GM18505 (cell line): Measurements from ENCODE around the gene WDFY3.
"Not testable (repeated sequence)": the region's sequence is repeated elsewhere in the genome, so short reads cannot be mapped to it uniquely, and the experiment has no call there.

Source experiments
- ATAC-seq: cut with Tn5 transposase; IDR thresholded peaks from one replicate; pipeline ENCODE4 v1.9.1; 2021; ENCODE audit not compliant: unreplicated experiment
- POLR2A ChIP-seq: IDR thresholded peaks from 4 replicates; pipeline ENCODE4 v1.6.1; 2011; ENCODE audit warnings: borderline replicate concordance; ENCODE audit not compliant: insufficient read depth, insufficient read length; ENCODE audit errors: extremely low read depth

WDFY3 gene

DNA sequence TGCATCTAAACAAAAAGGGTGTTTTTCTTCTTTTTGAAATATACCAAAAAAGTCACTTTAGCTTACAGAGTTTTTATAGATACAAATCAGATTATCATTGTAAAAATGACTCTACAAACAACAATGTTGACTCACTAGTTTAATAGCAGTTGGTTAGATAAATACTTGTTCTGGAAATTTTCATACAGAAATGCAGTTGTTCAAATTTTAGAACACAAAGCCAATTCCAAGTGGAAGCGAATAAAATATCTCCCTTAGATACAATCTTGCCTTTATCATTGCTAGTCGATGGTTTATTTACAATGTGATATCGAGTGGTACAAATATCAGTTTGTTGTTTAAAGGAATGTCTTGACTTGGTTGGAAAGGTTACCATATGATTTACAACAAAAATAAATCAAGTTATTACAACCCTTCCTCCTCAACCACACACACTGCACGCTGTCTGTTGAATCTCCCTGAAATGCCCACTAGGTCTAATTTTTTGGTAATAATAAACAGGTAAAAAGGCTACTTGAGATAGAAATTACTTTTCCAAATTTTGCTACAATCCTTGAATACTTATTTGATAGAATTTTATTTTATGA, 268.8 kb downstream of the WDFY3 start:
- TF ChIP-seq POLR2A: no peak
- no peak for ATAC-seq

DNA sequence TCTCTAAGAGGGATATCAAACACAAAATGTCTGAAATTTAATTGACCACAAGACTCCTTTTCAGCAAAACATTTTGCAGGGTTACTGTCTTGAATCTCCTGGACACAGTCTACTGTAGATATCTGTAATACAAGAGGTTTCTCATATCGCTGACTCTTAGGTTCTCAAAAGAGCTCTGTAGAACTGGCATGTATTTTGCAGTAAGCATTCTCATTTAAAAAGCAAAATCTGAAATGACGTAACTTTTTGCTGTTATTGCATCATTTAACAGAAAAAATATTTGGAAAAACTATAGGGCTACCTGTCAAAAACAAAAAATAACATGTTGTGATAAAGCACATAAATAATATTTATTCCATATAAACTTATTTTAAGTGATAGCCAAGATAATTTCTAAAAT, 269.3 kb downstream of the WDFY3 start:
- no peak for TF ChIP-seq POLR2A
- ATAC-seq: no peak

DNA sequence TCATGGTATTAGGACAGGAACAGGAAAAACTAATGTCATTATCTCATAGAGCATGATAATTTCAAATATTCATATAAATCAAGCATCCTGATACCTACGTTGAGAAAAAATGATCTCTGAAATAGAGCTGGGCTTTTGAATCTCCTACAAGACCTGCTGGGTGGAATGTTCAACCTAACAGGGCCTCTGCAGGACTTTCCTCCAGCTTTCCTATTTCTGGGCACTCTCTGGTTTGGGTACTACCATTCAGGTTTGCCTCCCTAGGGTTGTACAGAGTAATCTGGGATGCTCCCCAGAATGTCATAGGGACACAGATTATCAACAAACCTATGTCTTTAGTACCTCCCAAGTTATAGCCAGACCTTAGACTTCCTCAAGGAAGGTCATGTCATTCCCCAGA, 274.7 kb downstream of the WDFY3 start:
- TF ChIP-seq POLR2A: no peak
- no peak for ATAC-seq

DNA sequence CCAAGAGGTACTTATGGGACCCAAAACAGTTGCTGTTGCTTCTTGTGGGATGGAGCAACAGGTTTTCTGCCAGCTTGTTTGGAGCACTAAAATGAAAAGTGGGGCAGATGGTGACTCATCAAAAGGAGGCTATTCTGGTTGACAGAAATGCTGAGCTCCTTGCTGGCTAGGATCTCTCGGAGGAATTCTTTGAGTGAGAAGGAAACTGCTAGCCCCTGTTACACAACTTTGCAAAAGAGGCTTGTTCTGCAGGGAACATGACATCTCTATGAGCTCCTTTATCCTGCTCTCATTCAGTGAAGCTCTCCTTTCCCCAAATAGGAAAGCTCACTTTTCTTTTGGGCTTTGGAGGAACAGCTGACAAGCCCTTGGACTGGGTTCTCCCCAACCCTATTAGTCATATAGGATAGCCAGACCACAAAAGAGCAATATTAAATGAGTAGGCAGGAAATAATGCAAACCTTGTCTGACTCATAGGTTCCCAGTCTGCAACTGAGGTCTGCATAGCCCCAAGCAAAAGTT, 275.3 kb downstream of the WDFY3 start:
- no peak for ATAC-seq
- TF ChIP-seq POLR2A: no peak

DNA sequence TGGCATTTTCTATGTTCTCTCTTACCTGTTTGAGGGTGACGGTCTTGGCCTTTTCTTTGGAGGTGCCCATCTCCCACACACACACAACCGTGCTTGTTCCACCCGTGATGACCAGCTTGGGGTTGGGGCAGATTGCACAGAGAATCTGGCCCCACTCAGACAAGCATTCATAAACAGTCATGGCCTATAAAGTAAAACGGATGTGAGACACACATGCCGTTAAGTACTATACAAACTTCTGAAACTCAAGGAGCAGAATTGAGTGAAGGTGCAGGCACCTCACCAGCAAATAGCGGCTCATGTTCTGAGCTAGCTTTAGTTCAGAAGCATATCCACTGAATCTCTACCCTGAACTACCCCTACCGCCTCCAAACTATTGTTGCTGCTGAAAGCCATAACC, 276.0 kb downstream of the WDFY3 start:
- TF ChIP-seq POLR2A: no peak
- no peak for ATAC-seq

DNA sequence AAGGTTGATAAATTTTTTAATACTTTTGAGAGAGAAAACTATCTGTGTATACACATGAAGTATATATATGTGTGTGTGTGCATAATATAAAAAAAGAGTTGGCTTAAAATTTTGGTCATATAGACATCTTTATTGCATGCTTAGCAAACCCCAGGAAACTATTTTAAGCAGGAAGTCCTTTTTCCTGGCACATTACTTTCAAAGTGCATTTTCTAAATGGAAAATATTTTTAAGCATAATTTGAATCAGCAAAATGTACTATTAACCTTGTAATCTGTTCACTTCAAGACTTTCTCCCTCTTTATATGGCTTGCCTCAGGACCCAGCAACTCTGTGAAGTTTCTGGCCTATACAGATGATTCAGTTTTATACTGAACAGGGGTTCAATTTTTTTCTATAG, 277.3 kb downstream of the WDFY3 start:
- TF ChIP-seq POLR2A: no peak
- ATAC-seq: no peak

DNA sequence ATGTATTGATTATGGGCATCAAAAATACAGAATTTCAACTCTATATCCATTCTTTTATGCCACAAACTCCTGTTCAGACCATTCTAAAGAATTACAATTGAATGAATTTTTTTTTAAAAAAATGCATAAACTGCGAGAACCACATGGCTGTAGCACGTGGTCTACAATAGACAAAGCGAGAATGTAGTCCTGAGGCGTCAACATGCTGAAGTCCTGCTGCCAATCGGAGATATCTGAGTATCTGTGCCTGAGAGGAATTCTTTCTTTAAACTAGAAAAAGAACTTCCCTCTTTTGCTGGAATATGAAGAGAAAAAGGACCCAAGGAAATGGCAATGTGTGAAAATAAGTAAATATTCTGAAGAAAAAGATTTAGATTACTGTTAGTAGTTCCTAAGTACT, 277.9 kb downstream of the WDFY3 start:
- no peak for TF ChIP-seq POLR2A
- ATAC-seq: no peak

DNA sequence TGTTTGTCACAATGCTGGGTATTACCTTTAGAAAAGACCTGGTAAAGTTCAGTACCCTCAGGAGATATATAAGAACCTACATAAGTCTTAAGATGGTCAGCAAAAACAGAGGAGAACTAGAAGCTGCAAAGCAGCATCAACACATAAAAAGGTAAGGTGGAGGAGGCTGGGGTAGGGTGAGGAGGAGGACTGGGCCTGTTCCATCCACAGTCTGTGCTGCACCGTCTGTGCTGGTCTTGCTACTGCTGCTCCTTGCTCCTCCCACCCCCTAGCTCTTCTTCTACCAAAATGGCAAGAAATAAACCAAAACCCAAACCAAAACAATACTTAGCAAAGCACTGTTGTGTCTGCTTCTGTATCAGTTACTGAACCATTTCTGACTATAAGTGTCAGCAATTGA, 281.4 kb downstream of the WDFY3 start:
- ATAC-seq: no peak
- TF ChIP-seq POLR2A: no peak

DNA sequence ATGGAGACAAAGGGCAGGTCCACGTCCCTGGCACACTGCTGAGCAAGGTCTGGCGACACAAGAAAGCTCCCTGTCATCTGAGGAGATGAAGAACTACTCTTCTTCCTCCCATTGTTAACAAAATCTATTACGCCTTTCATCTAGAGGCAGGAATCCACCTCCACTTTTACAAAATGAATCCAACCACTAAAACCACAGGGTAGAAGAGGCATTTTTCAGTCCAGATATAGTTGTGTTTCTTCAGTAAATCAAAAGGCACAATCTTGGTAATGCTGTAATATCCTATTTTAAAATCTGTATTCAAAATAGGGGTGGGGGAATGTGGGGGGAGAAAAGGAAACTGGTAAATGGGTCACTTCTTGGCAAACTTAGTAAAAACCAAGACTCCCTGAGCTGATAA, 282.1 kb downstream of the WDFY3 start:
- no peak for TF ChIP-seq POLR2A
- no peak for ATAC-seq

DNA sequence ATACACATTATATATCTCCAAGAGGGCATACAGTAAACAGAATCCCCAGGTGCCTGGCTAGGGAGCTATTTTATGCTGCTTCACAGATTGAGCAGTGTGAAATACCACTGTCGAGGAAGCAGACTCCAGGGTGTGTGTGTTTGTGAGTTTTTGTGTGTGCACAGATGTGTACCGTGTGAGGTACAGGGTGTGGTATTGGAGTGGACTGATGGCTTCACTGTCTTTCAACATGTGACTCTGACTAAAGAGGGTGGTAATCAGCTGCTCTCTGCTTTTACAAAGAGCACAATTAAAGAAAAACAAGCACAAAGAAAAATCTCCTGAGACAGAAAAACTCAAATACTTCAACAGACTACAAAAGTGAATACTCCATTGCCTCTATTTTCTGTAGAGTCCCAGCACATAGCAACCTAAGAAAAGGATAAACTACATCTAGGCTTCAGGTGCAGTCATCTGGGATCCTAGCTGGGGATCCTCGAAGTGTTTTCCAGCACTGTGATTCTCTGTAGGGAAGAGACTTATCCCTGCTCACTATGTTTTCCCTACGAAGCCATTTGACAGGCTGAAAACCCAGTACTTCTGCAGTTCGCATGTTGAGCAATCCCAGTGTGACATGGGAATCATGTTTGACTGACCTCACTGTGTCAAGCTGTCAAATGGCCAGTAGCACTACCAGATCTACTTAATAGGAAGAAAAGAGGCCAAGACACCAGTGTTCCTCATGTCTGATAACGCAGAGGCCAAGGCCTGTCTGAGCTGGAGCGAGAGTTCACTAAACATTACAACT, 283.2 kb downstream of the WDFY3 start:
- no peak for ATAC-seq
- TF ChIP-seq POLR2A: no peak

DNA sequence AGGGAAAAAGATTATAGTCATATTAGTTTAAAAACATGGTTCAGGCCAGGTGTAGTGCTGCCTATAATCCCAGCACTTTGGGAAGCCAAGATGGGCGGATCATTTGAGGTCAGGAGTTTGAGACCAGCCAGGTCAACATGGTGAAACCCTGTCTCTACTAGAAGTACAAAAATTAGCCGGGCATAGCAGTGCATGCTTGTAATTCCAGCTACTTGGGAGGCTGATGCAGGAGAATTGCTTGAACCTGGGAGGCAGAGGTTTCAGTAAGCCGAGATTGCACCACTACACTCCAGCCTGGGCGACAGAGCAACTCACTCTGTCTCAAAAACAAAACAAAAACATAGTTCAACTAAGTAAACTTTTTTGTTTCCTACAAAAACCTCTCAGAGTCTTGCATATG, 283.8 kb downstream of the WDFY3 start:
- not testable (repeated sequence) for ATAC-seq

DNA sequence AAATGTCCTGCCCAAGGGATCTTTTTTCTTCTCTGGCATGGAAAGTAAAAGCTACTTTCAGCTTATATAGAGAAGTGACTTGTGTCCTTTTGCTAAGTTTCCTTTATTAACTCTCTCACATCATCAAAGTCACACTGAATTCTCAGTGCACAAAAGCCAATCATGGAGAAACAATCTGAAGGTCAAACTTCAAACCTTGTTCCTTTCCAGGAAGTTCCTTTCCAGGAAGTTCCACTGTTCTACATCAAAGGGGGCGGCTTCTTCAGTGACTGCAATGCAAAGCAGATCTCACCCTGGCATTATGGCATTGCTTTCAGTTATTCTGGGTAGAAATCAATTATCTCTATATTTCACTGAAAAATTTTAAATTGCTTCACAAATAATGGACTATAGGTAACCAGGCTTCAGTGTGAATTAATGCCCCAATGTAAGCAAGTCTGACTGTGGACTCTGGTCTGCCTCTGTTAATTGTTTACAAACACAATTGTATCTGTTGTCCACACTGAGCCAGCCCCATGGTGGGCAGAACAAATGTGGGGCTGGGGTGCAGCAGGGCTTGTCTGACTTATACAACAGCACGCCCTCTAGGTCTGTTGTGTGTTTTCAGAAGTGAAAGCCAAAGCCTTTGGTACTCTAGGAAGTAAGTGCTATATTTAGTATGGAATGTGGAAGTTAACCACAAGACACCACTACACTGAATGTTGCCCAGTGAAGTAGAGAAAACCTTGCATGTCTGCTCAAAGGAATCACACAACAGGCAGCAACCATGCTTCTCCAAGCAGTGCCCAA, 284.8 kb downstream of the WDFY3 start:
- TF ChIP-seq POLR2A: no peak
- ATAC-seq: no peak

DNA sequence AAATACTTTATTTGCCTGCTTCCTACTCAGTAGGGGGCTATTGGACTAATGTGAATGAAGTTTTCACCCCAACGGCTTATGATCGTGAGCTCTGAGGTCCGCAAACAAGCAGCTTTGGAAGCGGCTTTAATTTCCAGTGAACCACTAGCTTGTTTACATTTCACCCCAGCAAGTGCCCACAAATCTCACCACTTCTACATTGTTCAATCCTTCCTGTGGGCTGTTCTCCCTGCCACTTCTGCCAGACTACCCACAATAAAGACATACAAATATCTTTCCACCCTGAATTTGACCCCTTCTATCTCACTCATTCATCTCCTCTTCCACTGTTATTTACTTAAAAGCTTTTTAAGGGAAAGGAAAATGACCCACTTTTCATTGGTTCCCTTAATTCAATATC, 285.5 kb downstream of the WDFY3 start:
- no peak for ATAC-seq
- TF ChIP-seq POLR2A: no peak
